Measurements from ENCODE around the gene AP3S1.
A peak's percentile ranks its signal among the peaks of the same experiment; 100 is the strongest.

AP3S1 gene

GRCh38 chr5:115825948-115826347 is 15.8 kb upstream of the AP3S1 start:
- DNase-seq, result no peak

GRCh38 chr5:115829913-115830312 is 11.8 kb upstream of the AP3S1 start:
- no peak for DNase-seq

- peak; percentile 46 to 58 for DNase-seq
These were observed 10.5 kb upstream of the AP3S1 start for GRCh38 chr5:115831163-115831768.

- no peak for DNase-seq
These were observed 6.3 kb upstream of the AP3S1 start for GRCh38 chr5:115835481-115835880.

GRCh38 chr5:115838885-115839518 is 2.7 kb upstream of the AP3S1 start:
- DNase-seq, result peak; percentile 60 to 77

GRCh38 chr5:115840873-115841272 is 862 bp upstream of the AP3S1 start:
- DNase-seq, result no peak

- peak; percentile 40 to 52 for DNase-seq
These were observed 577 bp downstream of the AP3S1 start for GRCh38 chr5:115842089-115842935.

- no peak for DNase-seq
These were observed 1.2 kb downstream of the AP3S1 start for GRCh38 chr5:115842952-115843351.

- peak; percentile 29 to 31 for DNase-seq
These were observed 1.9 kb downstream of the AP3S1 start for GRCh38 chr5:115843444-115844130.

GRCh38 chr5:115844321-115844817 is 2.6 kb downstream of the AP3S1 start:
- no peak for DNase-seq

- DNase-seq, result no peak
These were observed 5.6 kb downstream of the AP3S1 start for GRCh38 chr5:115847290-115847689.

- no peak for DNase-seq
These were observed 7.6 kb downstream of the AP3S1 start for GRCh38 chr5:115849258-115849798.

GRCh38 chr5:115850744-115851416 is 9.1 kb downstream of the AP3S1 start:
- DNase-seq, result no peak

GRCh38 chr5:115854139-115854538 is 12.4 kb downstream of the AP3S1 start:
- no peak for DNase-seq

- peak; percentile 80 for DNase-seq
These were observed 14.2 kb downstream of the AP3S1 start for GRCh38 chr5:115855959-115856358.

- no peak for DNase-seq
These were observed 15.3 kb downstream of the AP3S1 start for GRCh38 chr5:115857057-115857479.

GRCh38 chr5:115857626-115858349 is 16.1 kb downstream of the AP3S1 start:
- DNase-seq, result no peak

- no peak for DNase-seq
These were observed 16.7 kb downstream of the AP3S1 start for GRCh38 chr5:115858396-115858795.

- no peak for DNase-seq
These were observed 17.6 kb downstream of the AP3S1 start for GRCh38 chr5:115859378-115859777.

- no peak for DNase-seq
These were observed 27.6 kb downstream of the AP3S1 start for GRCh38 chr5:115869256-115869795.

GRCh38 chr5:115872447-115872846 is 30.7 kb downstream of the AP3S1 start:
- no peak for DNase-seq

Measured in AML-193 (cell line).